ENCODE data around the gene MUC5AC.
"Not testable (repeated sequence)": the region's sequence is repeated elsewhere in the genome, so short reads cannot be mapped to it uniquely, and the experiment has no call there.

The MUC5AC gene

GRCh38 chr11:1157341-1157644, 460 bp upstream of the MUC5AC start:
- H3K36me3 ChIP-seq (ENCODE audit: control insufficient read depth in 1 of 2, insufficient read depth in 2 of 2, low read length in 2 of 2): no peaks in the 10 kb centered on the region
- H3K9me3 ChIP-seq (ENCODE audit: control insufficient read depth in 1 of 2, low read length in 2 of 2): peaks cover 0 to 6% of the 10 kb centered on the region in 2 donors
- H3K4me1 ChIP-seq (ENCODE audit: control insufficient read depth in 1 of 2, insufficient read depth in 2 of 2, low read length in 2 of 2): no peaks in the 10 kb centered on the region
- H3K4me3 ChIP-seq (ENCODE audit: low read depth in 1 of 2, low read length in 2 of 2): no peak overlapping the region
- H3K27ac ChIP-seq (ENCODE audit: low read depth, low read length): no peak overlapping the region
- H3K9ac ChIP-seq (ENCODE audit: low read depth in 1 of 2, low read length in 2 of 2): no peak overlapping the region
- H3K27me3 ChIP-seq (ENCODE audit: control insufficient read depth in 1 of 2, insufficient read depth in 2 of 2, low read length in 2 of 2): no peaks in the 10 kb centered on the region

GRCh38 chr11:1158681-1159487, 1.1 kb downstream of the MUC5AC start:
- no peak overlapping the region for H3K9ac ChIP-seq (ENCODE audit: low read depth in 1 of 2, low read length in 2 of 2)
- H3K9me3 ChIP-seq (ENCODE audit: control insufficient read depth in 1 of 2, low read length in 2 of 2): peaks cover 0 to 6% of the 10 kb centered on the region in 2 donors
- no peaks in the 10 kb centered on the region for H3K4me1 ChIP-seq (ENCODE audit: control insufficient read depth in 1 of 2, insufficient read depth in 2 of 2, low read length in 2 of 2)
- H3K27me3 ChIP-seq (ENCODE audit: control insufficient read depth in 1 of 2, insufficient read depth in 2 of 2, low read length in 2 of 2): no peaks in the 10 kb centered on the region
- H3K36me3 ChIP-seq (ENCODE audit: control insufficient read depth in 1 of 2, insufficient read depth in 2 of 2, low read length in 2 of 2): no peaks in the 10 kb centered on the region
- no peak overlapping the region for H3K27ac ChIP-seq (ENCODE audit: low read depth, low read length)
- no peak overlapping the region for H3K4me3 ChIP-seq (ENCODE audit: low read depth in 1 of 2, low read length in 2 of 2)

- H3K4me3 ChIP-seq (ENCODE audit: low read depth in 1 of 2, low read length in 2 of 2); H3K27ac ChIP-seq (ENCODE audit: low read depth, low read length); H3K4me1 ChIP-seq (ENCODE audit: control insufficient read depth in 1 of 2, insufficient read depth in 2 of 2, low read length in 2 of 2); H3K36me3 ChIP-seq (ENCODE audit: control insufficient read depth in 1 of 2, insufficient read depth in 2 of 2, low read length in 2 of 2); H3K9ac ChIP-seq (ENCODE audit: low read depth in 1 of 2, low read length in 2 of 2); H3K27me3 ChIP-seq (ENCODE audit: control insufficient read depth in 1 of 2, insufficient read depth in 2 of 2, low read length in 2 of 2); H3K9me3 ChIP-seq (ENCODE audit: control insufficient read depth in 1 of 2, low read length in 2 of 2): not testable (repeated sequence)
Observed at GRCh38 chr11:1159488-1160220, 1.9 kb downstream of the MUC5AC start.

- H3K9me3 ChIP-seq (ENCODE audit: control insufficient read depth in 1 of 2, low read length in 2 of 2): peaks cover 0 to 6% of the 10 kb centered on the region in 2 donors
- no peaks in the 10 kb centered on the region for H3K27me3 ChIP-seq (ENCODE audit: control insufficient read depth in 1 of 2, insufficient read depth in 2 of 2, low read length in 2 of 2)
Observed at GRCh38 chr11:1160231-1161101, 2.7 kb downstream of the MUC5AC start.

GRCh38 chr11:1161410-1162137, 3.8 kb downstream of the MUC5AC start:
- no peak overlapping the region for H3K9ac ChIP-seq (ENCODE audit: low read depth in 1 of 2, low read length in 2 of 2)
- no peaks in the 10 kb centered on the region for H3K9me3 ChIP-seq (ENCODE audit: control insufficient read depth in 1 of 2, low read length in 2 of 2)
- no peaks in the 10 kb centered on the region for H3K27me3 ChIP-seq (ENCODE audit: control insufficient read depth in 1 of 2, insufficient read depth in 2 of 2, low read length in 2 of 2)
- H3K4me3 ChIP-seq (ENCODE audit: low read depth in 1 of 2, low read length in 2 of 2): no peak overlapping the region
- no peaks in the 10 kb centered on the region for H3K36me3 ChIP-seq (ENCODE audit: control insufficient read depth in 1 of 2, insufficient read depth in 2 of 2, low read length in 2 of 2)
- no peaks in the 10 kb centered on the region for H3K4me1 ChIP-seq (ENCODE audit: control insufficient read depth in 1 of 2, insufficient read depth in 2 of 2, low read length in 2 of 2)
- H3K27ac ChIP-seq (ENCODE audit: low read depth, low read length): no peak overlapping the region

More at GRCh38 chr11:1160231-1161101, 2.7 kb downstream of the MUC5AC start:
- Histone ChIP-seq H3K36me3 (ENCODE audit: control insufficient read depth in 1 of 2, insufficient read depth in 2 of 2, low read length in 2 of 2) (no peaks in the 10 kb centered on the region), H3K4me1 (ENCODE audit: control insufficient read depth in 1 of 2, insufficient read depth in 2 of 2, low read length in 2 of 2) (no peaks in the 10 kb centered on the region), H3K27ac (ENCODE audit: low read depth, low read length) (no peak overlapping the region), H3K4me3 (ENCODE audit: low read depth in 1 of 2, low read length in 2 of 2) (no peak overlapping the region), H3K9ac (ENCODE audit: low read depth in 1 of 2, low read length in 2 of 2) (no peak overlapping the region)

- Histone ChIP-seq H3K4me3 (ENCODE audit: low read depth in 1 of 2, low read length in 2 of 2) (no peak overlapping the region), H3K27ac (ENCODE audit: low read depth, low read length) (no peak overlapping the region), H3K9me3 (ENCODE audit: control insufficient read depth in 1 of 2, low read length in 2 of 2) (no peaks in the 10 kb centered on the region), H3K9ac (ENCODE audit: low read depth in 1 of 2, low read length in 2 of 2) (no peak overlapping the region), H3K36me3 (ENCODE audit: control insufficient read depth in 1 of 2, insufficient read depth in 2 of 2, low read length in 2 of 2) (no peaks in the 10 kb centered on the region), H3K4me1 (ENCODE audit: control insufficient read depth in 1 of 2, insufficient read depth in 2 of 2, low read length in 2 of 2) (no peaks in the 10 kb centered on the region), H3K27me3 (ENCODE audit: control insufficient read depth in 1 of 2, insufficient read depth in 2 of 2, low read length in 2 of 2) (no peaks in the 10 kb centered on the region)
Observed at GRCh38 chr11:1162138-1162475, 4.4 kb downstream of the MUC5AC start.

GRCh38 chr11:1162491-1163311, 4.9 kb downstream of the MUC5AC start:
- H3K4me3 ChIP-seq (ENCODE audit: low read depth in 1 of 2, low read length in 2 of 2): no peak overlapping the region
- no peaks in the 10 kb centered on the region for H3K9me3 ChIP-seq (ENCODE audit: control insufficient read depth in 1 of 2, low read length in 2 of 2)
- H3K27me3 ChIP-seq (ENCODE audit: control insufficient read depth in 1 of 2, insufficient read depth in 2 of 2, low read length in 2 of 2): no peaks in the 10 kb centered on the region
- H3K4me1 ChIP-seq (ENCODE audit: control insufficient read depth in 1 of 2, insufficient read depth in 2 of 2, low read length in 2 of 2): no peaks in the 10 kb centered on the region
- no peaks in the 10 kb centered on the region for H3K36me3 ChIP-seq (ENCODE audit: control insufficient read depth in 1 of 2, insufficient read depth in 2 of 2, low read length in 2 of 2)
- no peak overlapping the region for H3K27ac ChIP-seq (ENCODE audit: low read depth, low read length)
- no peak overlapping the region for H3K9ac ChIP-seq (ENCODE audit: low read depth in 1 of 2, low read length in 2 of 2)

GRCh38 chr11:1163321-1163910, 5.7 kb downstream of the MUC5AC start:
- Histone ChIP-seq H3K9me3 (ENCODE audit: control insufficient read depth in 1 of 2, low read length in 2 of 2) (no peaks in the 10 kb centered on the region), H3K4me3 (ENCODE audit: low read depth in 1 of 2, low read length in 2 of 2) (no peak overlapping the region), H3K27me3 (ENCODE audit: control insufficient read depth in 1 of 2, insufficient read depth in 2 of 2, low read length in 2 of 2) (no peaks in the 10 kb centered on the region), H3K36me3 (ENCODE audit: control insufficient read depth in 1 of 2, insufficient read depth in 2 of 2, low read length in 2 of 2) (no peaks in the 10 kb centered on the region), H3K9ac (ENCODE audit: low read depth in 1 of 2, low read length in 2 of 2) (no peak overlapping the region), H3K27ac (ENCODE audit: low read depth, low read length) (no peak overlapping the region), H3K4me1 (ENCODE audit: control insufficient read depth in 1 of 2, insufficient read depth in 2 of 2, low read length in 2 of 2) (no peaks in the 10 kb centered on the region)
